Loucy (cell line): Measurements from ENCODE around the gene AK4.

Experiments used
- EZH2phosphoT487 ChIP-seq: fragments of 200-600 bp; IDR thresholded peaks from 2 replicates; pipeline ENCODE4 v1.6.1; 2018; ENCODE audit warnings: antibody characterized with exemption, mild to moderate bottlenecking, moderate library complexity, borderline replicate concordance
- TF ChIP-seq, protein P1 (sequence below): fragments of 200-600 bp; sonication (generic); conservative IDR thresholded peaks from 2 replicates; pipeline ENCODE4 v1.5.1; 2014; ENCODE audit warnings: mild to moderate bottlenecking, antibody characterized with exemption, low read length

DNA sequence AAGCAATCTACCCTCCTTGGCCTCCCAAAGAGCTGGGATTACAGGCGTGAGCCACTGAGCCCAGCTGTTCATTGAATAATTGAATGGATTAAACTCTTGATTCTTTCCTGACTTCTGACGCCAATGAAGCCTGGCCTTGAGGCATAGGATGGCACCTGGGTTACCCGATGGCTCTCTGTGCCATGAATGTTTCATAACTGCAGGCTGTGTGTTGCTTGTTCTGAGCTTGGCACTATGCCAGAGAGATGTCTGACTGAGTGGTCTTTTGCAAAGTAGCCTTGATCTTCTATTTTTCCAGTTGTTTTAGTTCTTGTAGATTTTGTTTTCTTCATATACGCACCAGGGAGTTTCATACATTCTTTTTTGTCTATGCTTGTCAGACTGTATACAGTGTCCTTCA is 38.5 kb upstream of the AK4 start:
- TF ChIP-seq, protein P1, sequence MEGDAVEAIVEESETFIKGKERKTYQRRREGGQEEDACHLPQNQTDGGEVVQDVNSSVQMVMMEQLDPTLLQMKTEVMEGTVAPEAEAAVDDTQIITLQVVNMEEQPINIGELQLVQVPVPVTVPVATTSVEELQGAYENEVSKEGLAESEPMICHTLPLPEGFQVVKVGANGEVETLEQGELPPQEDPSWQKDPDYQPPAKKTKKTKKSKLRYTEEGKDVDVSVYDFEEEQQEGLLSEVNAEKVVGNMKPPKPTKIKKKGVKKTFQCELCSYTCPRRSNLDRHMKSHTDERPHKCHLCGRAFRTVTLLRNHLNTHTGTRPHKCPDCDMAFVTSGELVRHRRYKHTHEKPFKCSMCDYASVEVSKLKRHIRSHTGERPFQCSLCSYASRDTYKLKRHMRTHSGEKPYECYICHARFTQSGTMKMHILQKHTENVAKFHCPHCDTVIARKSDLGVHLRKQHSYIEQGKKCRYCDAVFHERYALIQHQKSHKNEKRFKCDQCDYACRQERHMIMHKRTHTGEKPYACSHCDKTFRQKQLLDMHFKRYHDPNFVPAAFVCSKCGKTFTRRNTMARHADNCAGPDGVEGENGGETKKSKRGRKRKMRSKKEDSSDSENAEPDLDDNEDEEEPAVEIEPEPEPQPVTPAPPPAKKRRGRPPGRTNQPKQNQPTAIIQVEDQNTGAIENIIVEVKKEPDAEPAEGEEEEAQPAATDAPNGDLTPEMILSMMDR = no peak
- no peak for TF ChIP-seq EZH2phosphoT487
